K562 (cell line): ENCODE data around the gene CACNG7.

Experiments used
- CBFB ChIP-seq: sonication (generic); formaldehyde crosslinking; IDR thresholded peaks from 2 replicates; pipeline ENCODE4 v1.4.0; 2020; ENCODE audit warnings: mild to moderate bottlenecking, missing genetic modification reagents
- CBX3 ChIP-seq, 2 experiments: IDR thresholded peaks; 1 replicate in 1 of 2; 2 replicates in 1 of 2; pipeline ENCODE4 v1.6.1; 2012; ENCODE audit warnings: inconsistent platforms in 2 of 2, low read length in 2 of 2, borderline replicate concordance in 1 of 2, control low read depth in 1 of 2
- CHD2 ChIP-seq: IDR thresholded peaks from 2 replicates; pipeline ENCODE4 v1.6.1; 2011; ENCODE audit warnings: low read depth, low read length
- ERF ChIP-seq: fragments of 450-650 bp; formaldehyde crosslinking; IDR thresholded peaks from 2 replicates; pipeline ENCODE4 v1.4.0; 2020; ENCODE audit warnings: mild to moderate bottlenecking, mixed read lengths
- EZH2 ChIP-seq: IDR thresholded peaks from 2 replicates; pipeline ENCODE4 v1.6.1; 2012; ENCODE audit warnings: low read depth, mild to moderate bottlenecking, inconsistent platforms, low read length, borderline replicate concordance
- FOXM1 ChIP-seq, 2 experiments: fragments of 450-650 bp in 1 of 2; sonication (generic) in 1 of 2; formaldehyde crosslinking in 1 of 2; IDR thresholded peaks; 2 replicates each; pipeline versions ENCODE4 v1.6.1 to v1.9.0; 2017 to 2022; ENCODE audit warnings: low read depth in 2 of 2, mild to moderate bottlenecking in 2 of 2, missing genetic modification reagents in 1 of 2, moderate library complexity in 1 of 2
- GABPA ChIP-seq: fragments of 200-800 bp; sonication (Bioruptor generic); conservative IDR thresholded peaks from 2 replicates; pipeline ENCODE4 v1.6.1; 2016; ENCODE audit warnings: low read depth, missing genetic modification characterization, missing compliant biosample characterization
- GTF2F1 ChIP-seq: IDR thresholded peaks from 2 replicates; pipeline ENCODE4 v1.6.1; 2011; ENCODE audit warnings: low read depth, low read length, improper control_type of control experiment
- NR3C1 ChIP-seq: sonication (generic); formaldehyde crosslinking; IDR thresholded peaks from 2 replicates; pipeline ENCODE4 v1.8.1; 2022; ENCODE audit warnings: missing genetic modification reagents
- POLR2AphosphoS5 ChIP-seq: IDR thresholded peaks from 2 replicates; pipeline ENCODE4 v1.6.1; 2011; ENCODE audit warnings: mild to moderate bottlenecking, low read depth, low read length, moderate library complexity; ENCODE audit not compliant: control insufficient read depth, insufficient read depth
- ZKSCAN8 ChIP-seq: fragments of 200-800 bp; sonication (Bioruptor generic); IDR thresholded peaks from 2 replicates; pipeline ENCODE4 v1.6.1; 2016; ENCODE audit warnings: missing genetic modification characterization, missing compliant biosample characterization
- TF ChIP-seq, protein P1 (sequence below), 3 experiments: IDR thresholded peaks in 2 of 3; conservative IDR thresholded peaks in 1 of 3; 2 replicates each; pipeline ENCODE4 v1.5.1; 2011 to 2012; ENCODE audit warnings: low read length in 3 of 3, mild to moderate bottlenecking in 3 of 3, control low read depth in 2 of 3, improper control_type of control experiment in 1 of 3, inconsistent platforms in 1 of 3, low read depth in 1 of 3, mixed read lengths in 1 of 3, moderate library complexity in 1 of 3; ENCODE audit not compliant: insufficient read depth in 2 of 3
- TF ChIP-seq, protein P2 (sequence below), 3 experiments: fragments of 200-800 bp in 1 of 3; fragments of 250-450 bp in 1 of 3; fragments of 450-650 bp in 1 of 3; sonication (Bioruptor Pico) in 1 of 3; sonication (Bioruptor generic) in 1 of 3; formaldehyde crosslinking in 1 of 3; IDR thresholded peaks; 2 replicates each; pipeline versions ENCODE4 v1.6.1 to v1.8.0; 2016 to 2022; ENCODE audit warnings: mild to moderate bottlenecking in 2 of 3, missing genetic modification characterization in 2 of 3, missing compliant biosample characterization in 1 of 3, moderate library complexity in 1 of 3
- TF ChIP-seq, protein P3 (sequence below), 2 experiments: fragments of 450-650 bp; formaldehyde crosslinking in 1 of 2; IDR thresholded peaks; 2 replicates each; pipeline versions ENCODE4 v1.4.0 to v1.6.1; 2014 to 2020; ENCODE audit warnings: mild to moderate bottlenecking in 2 of 2, borderline replicate concordance in 1 of 2, low read depth in 1 of 2

DNA sequence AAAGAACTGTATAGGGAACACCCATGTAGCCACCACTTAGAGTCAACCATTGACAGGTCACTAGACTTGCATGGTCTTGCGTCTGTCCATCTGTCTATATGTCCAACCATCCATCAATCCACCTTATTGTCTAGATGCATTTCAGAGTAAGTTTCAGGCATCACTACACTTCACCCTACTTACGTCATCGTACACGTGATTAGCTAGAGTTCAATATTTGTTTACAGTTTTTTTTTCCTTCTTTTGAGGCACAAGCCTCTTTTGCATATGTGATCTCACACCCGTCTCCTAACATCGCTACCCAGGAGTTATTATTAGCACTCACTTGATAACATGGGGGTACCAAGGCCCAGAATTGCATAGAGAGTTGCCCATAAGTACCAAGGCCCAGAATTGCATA, 6.9 kb downstream of the CACNG7 start:
- TF ChIP-seq CBX3 (IDR thresholded peaks at IDR 0.05; ENCODE audit: borderline replicate concordance in 1 of 2, low read length in 2 of 2) (no peak), GABPA (tag) (no peak), CHD2 (no peak), POLR2AphosphoS5 (no peak), GTF2F1 (no peak), CBFB (CRISPR knock-in tag) (no peak), NR3C1 (CRISPR knock-in tag) (no peak), ZKSCAN8 (CRISPR knock-in tag) (no peak), FOXM1 (IDR thresholded peaks at IDR 0.05; ENCODE audit: low read depth) (no peak), FOXM1 (CRISPR knock-in tag; IDR thresholded peaks at IDR 0.05; ENCODE audit: low read depth) (no peak), ERF (no peak), EZH2 (no peak)
- TF ChIP-seq, protein P1, sequence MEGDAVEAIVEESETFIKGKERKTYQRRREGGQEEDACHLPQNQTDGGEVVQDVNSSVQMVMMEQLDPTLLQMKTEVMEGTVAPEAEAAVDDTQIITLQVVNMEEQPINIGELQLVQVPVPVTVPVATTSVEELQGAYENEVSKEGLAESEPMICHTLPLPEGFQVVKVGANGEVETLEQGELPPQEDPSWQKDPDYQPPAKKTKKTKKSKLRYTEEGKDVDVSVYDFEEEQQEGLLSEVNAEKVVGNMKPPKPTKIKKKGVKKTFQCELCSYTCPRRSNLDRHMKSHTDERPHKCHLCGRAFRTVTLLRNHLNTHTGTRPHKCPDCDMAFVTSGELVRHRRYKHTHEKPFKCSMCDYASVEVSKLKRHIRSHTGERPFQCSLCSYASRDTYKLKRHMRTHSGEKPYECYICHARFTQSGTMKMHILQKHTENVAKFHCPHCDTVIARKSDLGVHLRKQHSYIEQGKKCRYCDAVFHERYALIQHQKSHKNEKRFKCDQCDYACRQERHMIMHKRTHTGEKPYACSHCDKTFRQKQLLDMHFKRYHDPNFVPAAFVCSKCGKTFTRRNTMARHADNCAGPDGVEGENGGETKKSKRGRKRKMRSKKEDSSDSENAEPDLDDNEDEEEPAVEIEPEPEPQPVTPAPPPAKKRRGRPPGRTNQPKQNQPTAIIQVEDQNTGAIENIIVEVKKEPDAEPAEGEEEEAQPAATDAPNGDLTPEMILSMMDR (IDR thresholded peaks at IDR 0.05 in 2 of 3, conservative IDR thresholded peaks at IDR 0.05 in 1 of 3; ENCODE audit: insufficient read depth in 2 of 3, low read depth in 1 of 3, low read length in 3 of 3): no peak
- TF ChIP-seq, protein P2, sequence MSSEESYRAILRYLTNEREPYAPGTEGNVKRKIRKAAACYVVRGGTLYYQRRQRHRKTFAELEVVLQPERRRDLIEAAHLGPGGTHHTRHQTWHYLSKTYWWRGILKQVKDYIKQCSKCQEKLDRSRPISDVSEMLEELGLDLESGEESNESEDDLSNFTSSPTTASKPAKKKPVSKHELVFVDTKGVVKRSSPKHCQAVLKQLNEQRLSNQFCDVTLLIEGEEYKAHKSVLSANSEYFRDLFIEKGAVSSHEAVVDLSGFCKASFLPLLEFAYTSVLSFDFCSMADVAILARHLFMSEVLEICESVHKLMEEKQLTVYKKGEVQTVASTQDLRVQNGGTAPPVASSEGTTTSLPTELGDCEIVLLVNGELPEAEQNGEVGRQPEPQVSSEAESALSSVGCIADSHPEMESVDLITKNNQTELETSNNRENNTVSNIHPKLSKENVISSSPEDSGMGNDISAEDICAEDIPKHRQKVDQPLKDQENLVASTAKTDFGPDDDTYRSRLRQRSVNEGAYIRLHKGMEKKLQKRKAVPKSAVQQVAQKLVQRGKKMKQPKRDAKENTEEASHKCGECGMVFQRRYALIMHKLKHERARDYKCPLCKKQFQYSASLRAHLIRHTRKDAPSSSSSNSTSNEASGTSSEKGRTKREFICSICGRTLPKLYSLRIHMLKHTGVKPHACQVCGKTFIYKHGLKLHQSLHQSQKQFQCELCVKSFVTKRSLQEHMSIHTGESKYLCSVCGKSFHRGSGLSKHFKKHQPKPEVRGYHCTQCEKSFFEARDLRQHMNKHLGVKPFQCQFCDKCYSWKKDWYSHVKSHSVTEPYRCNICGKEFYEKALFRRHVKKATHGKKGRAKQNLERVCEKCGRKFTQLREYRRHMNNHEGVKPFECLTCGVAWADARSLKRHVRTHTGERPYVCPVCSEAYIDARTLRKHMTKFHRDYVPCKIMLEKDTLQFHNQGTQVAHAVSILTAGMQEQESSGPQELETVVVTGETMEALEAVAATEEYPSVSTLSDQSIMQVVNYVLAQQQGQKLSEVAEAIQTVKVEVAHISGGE (CRISPR knock-in tag; IDR thresholded peaks at IDR 0.05): no peak
- TF ChIP-seq, protein P3, sequence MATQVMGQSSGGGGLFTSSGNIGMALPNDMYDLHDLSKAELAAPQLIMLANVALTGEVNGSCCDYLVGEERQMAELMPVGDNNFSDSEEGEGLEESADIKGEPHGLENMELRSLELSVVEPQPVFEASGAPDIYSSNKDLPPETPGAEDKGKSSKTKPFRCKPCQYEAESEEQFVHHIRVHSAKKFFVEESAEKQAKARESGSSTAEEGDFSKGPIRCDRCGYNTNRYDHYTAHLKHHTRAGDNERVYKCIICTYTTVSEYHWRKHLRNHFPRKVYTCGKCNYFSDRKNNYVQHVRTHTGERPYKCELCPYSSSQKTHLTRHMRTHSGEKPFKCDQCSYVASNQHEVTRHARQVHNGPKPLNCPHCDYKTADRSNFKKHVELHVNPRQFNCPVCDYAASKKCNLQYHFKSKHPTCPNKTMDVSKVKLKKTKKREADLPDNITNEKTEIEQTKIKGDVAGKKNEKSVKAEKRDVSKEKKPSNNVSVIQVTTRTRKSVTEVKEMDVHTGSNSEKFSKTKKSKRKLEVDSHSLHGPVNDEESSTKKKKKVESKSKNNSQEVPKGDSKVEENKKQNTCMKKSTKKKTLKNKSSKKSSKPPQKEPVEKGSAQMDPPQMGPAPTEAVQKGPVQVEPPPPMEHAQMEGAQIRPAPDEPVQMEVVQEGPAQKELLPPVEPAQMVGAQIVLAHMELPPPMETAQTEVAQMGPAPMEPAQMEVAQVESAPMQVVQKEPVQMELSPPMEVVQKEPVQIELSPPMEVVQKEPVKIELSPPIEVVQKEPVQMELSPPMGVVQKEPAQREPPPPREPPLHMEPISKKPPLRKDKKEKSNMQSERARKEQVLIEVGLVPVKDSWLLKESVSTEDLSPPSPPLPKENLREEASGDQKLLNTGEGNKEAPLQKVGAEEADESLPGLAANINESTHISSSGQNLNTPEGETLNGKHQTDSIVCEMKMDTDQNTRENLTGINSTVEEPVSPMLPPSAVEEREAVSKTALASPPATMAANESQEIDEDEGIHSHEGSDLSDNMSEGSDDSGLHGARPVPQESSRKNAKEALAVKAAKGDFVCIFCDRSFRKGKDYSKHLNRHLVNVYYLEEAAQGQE (IDR thresholded peaks at IDR 0.05; ENCODE audit: borderline replicate concordance): no peak
- TF ChIP-seq, protein P3 (CRISPR knock-in tag; IDR thresholded peaks at IDR 0.05; ENCODE audit: low read depth): no peak
